Measurements from ENCODE around the gene TSPY10.
"Not testable (repeated sequence)": the region's sequence is repeated elsewhere in the genome, so short reads cannot be mapped to it uniquely, and the experiment has no call there.

TSPY10 gene, protein sequence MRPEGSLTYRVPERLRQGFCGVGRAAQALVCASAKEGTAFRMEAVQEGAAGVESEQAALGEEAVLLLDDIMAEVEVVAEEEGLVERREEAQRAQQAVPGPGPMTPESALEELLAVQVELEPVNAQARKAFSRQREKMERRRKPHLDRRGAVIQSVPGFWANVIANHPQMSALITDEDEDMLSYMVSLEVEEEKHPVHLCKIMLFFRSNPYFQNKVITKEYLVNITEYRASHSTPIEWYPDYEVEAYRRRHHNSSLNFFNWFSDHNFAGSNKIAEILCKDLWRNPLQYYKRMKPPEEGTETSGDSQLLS

DNA sequence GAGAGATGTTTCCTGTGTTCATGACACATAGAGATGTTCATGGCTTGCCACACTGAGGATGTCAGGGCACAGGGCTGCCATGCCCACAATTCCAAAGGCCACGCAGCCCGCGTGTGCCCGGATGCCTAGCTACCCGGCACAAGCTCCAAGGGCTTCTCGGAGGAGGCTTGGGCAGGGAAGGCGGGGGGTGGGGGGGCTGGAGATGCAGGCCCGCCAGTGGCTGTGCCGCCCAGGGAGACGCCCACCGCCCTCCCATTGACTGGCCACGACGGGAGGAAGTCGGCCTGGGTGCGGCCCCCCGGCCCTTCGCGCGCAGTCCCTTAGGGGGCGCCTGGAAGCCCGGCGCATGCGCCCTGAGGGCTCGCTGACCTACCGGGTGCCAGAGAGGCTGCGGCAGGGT is at the start of gene TSPY10:
Gene TSPY10 (plus strand): TSS at position 301 of the 400 bp plus-strand sequence. CDS start 46 bp downstream, at position 347.
- not testable (repeated sequence) for DNase-seq

DNA sequence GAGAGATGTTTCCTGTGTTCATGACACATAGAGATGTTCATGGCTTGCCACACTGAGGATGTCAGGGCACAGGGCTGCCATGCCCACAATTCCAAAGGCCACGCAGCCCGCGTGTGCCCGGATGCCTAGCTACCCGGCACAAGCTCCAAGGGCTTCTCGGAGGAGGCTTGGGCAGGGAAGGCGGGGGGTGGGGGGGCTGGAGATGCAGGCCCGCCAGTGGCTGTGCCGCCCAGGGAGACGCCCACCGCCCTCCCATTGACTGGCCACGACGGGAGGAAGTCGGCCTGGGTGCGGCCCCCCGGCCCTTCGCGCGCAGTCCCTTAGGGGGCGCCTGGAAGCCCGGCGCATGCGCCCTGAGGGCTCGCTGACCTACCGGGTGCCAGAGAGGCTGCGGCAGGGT is 40.7 kb upstream of the TSPY10 start, which contains the start of gene TSPY9:
Gene TSPY9 (plus strand): TSS at position 301 of the 400 bp plus-strand sequence. CDS start 46 bp downstream, at position 347.
- not testable (repeated sequence) for DNase-seq

DNA sequence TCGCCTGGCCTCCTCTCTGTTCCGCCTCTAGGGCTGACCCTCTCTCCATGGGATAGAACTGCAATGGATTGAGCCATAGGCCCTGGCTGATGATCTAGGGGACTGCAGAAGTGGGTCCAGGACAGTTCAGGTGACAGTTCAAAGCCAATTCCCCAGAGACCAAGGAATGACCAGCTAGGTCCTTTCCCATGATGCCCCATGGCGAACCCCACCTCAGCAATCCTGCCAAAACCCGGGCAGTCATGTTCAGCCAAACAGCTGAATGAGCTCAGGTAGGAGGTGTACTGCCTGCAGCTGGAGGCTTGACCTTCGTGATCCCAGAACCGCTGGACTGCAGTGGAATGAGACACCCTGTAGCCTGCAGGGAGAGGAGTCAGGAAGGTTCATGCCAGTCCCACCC is 23.3 kb upstream of the TSPY10 start:
- DNase-seq = not testable (repeated sequence)

DNA sequence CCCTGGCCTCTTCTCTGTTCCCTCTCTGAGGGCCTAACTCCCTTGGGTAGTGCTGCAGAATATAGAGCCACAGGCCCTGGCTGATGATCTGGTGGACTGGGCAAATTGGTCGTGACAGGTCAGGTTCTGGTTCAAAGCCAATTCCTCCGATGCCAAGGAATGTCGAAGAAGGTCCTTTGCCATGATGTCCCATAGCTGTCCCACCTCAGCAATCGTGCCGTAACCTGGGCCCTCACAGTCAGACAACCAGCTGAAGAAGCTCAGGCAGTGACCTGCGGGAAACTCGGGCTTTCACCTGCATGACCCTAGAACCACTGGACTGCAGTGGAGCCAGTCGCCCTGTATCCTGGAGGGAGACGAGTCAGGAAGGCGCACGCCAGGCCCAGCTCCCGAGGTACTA is 11.4 kb upstream of the TSPY10 start:
- not testable (repeated sequence) for DNase-seq
